Astrocyte (in vitro differentiated cells and primary cell): ENCODE data around the gene EVI2B. TPM values are rescaled to one million over a fixed set of nuclear protein-coding genes. Genes with fewer than 3 reads are reported as not detected.
A peak's percentile ranks its signal among the peaks of the same experiment; 100 is the strongest.

Source experiments
- DNase-seq: peaks from one replicate; pipeline ENCODE4 v3.0.0-alpha.2; 2010; ENCODE audit warnings: low read depth
- FAIRE-seq: peaks from 2 replicates; lab custom pipeline; 2011; peaks lifted over from hg19 to GRCh38; lab: Jason Lieb, UNC
- H2AFZ ChIP-seq: 2 replicates; pipeline ENCODE4 v1.6.0; 2012; ENCODE audit warnings: low read depth, low read length, inconsistent platforms
- H3K27ac ChIP-seq: 2 replicates; pipeline ENCODE4 v1.5.1; 2011; ENCODE audit warnings: low read depth, low read length, inconsistent platforms
- H3K27me3 ChIP-seq: 2 replicates; pipeline ENCODE4 v1.6.0; 2011; ENCODE audit warnings: low read length, inconsistent platforms; ENCODE audit not compliant: insufficient read depth
- H3K36me3 ChIP-seq: 2 replicates; pipeline ENCODE4 v1.5.1; 2011; ENCODE audit warnings: low read length, inconsistent platforms; ENCODE audit not compliant: insufficient read depth
- H3K4me1 ChIP-seq: 2 replicates; pipeline ENCODE4 v1.5.1; 2011; ENCODE audit warnings: low read length, inconsistent platforms; ENCODE audit not compliant: insufficient read depth
- H3K4me2 ChIP-seq: 2 replicates; pipeline ENCODE4 v1.6.0; 2012; ENCODE audit warnings: low read length, inconsistent platforms
- H3K4me3 ChIP-seq: 2 replicates; pipeline ENCODE4 v1.5.1; 2011; ENCODE audit warnings: low read depth, mild to moderate bottlenecking, low read length, inconsistent platforms; ENCODE audit not compliant: insufficient read depth
- H3K79me2 ChIP-seq: 2 replicates; pipeline ENCODE4 v1.6.0; 2012; ENCODE audit warnings: mild to moderate bottlenecking, low read length, inconsistent platforms; ENCODE audit not compliant: insufficient read depth
- H3K9ac ChIP-seq: 2 replicates; pipeline ENCODE4 v1.6.0; 2012; ENCODE audit warnings: mild to moderate bottlenecking, low read length, inconsistent platforms
- H3K9me3 ChIP-seq: 2 replicates; pipeline ENCODE4 v1.5.1; 2012; ENCODE audit warnings: low read depth, mild to moderate bottlenecking, low read length, inconsistent platforms; ENCODE audit not compliant: insufficient read depth
- H4K20me1 ChIP-seq: 2 replicates; pipeline ENCODE4 v1.6.0; 2012; ENCODE audit warnings: low read length, inconsistent platforms; ENCODE audit not compliant: insufficient read depth
- H3K27ac Mint-ChIP-seq: one replicate; pipeline ENCODE4 v1.8.0; 2021; ENCODE audit warnings: mild to moderate bottlenecking, mixed read lengths; ENCODE audit not compliant: unreplicated experiment
- H3K27me3 Mint-ChIP-seq: one replicate; pipeline ENCODE4 v1.8.0; 2021; ENCODE audit warnings: low read depth, mixed read lengths; ENCODE audit not compliant: unreplicated experiment
- H3K36me3 Mint-ChIP-seq: one replicate; pipeline ENCODE4 v1.8.0; 2021; ENCODE audit warnings: low read depth, mixed read lengths; ENCODE audit not compliant: unreplicated experiment
- H3K4me1 Mint-ChIP-seq: one replicate; pipeline ENCODE4 v1.8.0; 2021; ENCODE audit warnings: low read depth, mixed read lengths; ENCODE audit not compliant: unreplicated experiment
- H3K4me3 Mint-ChIP-seq: one replicate; pipeline ENCODE4 v1.8.0; 2021; ENCODE audit warnings: mild to moderate bottlenecking, moderate library complexity, mixed read lengths; ENCODE audit not compliant: unreplicated experiment
- H3K9me3 Mint-ChIP-seq: one replicate; pipeline ENCODE4 v1.8.0; 2021; ENCODE audit warnings: mild to moderate bottlenecking, mixed read lengths; ENCODE audit not compliant: unreplicated experiment
- EZH2 ChIP-seq: IDR thresholded peaks from 2 replicates; pipeline ENCODE4 v1.6.1; 2012; ENCODE audit warnings: mild to moderate bottlenecking, low read length, inconsistent platforms; ENCODE audit not compliant: insufficient read depth
- total RNA-seq: library from RNA; stranded (reverse); gene quantifications from 2 replicates; pipeline ENCODE4 v1.2.1, GENCODE V29; 2021
- TF ChIP-seq, protein P1 (sequence below): IDR thresholded peaks from 2 replicates; pipeline ENCODE4 v1.5.1; 2011; ENCODE audit warnings: low read depth, mild to moderate bottlenecking, inconsistent platforms, low read length, moderate library complexity; ENCODE audit not compliant: insufficient read depth

Gene EVI2B
- total RNA-seq, 1 donor from 2014 or later = 0.11 TPM

DNA sequence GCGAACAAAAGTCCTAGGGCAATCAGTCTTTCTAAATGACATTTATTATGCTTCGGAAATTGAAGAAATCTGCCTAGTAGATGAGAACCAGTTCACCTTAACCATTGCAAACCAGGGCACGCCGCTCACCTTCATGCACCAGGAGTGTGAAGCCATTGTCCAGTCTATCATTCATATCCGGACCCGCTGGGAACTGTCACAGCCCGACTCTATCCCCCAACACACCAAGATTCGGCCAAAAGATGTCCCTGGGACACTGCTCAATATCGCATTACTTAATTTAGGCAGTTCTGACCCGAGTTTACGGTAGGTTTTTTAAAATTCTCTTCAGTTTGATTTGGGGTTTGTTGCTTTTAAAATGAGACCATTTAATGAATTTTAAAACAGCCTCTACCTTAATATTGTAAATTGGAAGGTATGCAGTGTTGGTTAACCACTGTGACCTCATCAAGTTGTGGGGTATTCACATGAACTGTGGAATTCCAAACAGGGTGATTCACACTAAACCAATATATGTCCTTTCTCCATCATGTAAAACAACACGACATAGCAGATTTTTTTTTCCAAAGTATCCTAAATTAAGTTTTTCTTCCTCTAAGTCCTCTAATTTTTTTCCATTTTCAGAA is 13.8 kb upstream of the EVI2B start:
- H4K20me1 ChIP-seq = peaks cover 8% of the 10 kb centered on the region
- no peak overlapping the region for H3K4me3 ChIP-seq
- Mint-ChIP-seq H3K4me1 (peaks cover 34% of the 10 kb centered on the region), H3K27ac (peak overlapping the region; percentile 94), H3K4me3 (peak overlapping the region; percentile 35), H3K9me3 (no peaks in the 10 kb centered on the region), H3K36me3 (peaks cover 10% of the 10 kb centered on the region), H3K27me3 (no peaks in the 10 kb centered on the region)
- H3K4me2 ChIP-seq = peak overlapping the region; percentile 77
- DNase-seq (peak; percentile 95), FAIRE-seq (no peak)
- no peak overlapping the region for H2AFZ ChIP-seq
- H3K79me2 ChIP-seq = no peaks in the 10 kb centered on the region
- H3K9me3 ChIP-seq = no peaks in the 10 kb centered on the region
- H3K4me1 ChIP-seq = peaks cover 15% of the 10 kb centered on the region
- peak overlapping the region; percentile 47 for H3K9ac ChIP-seq
- peaks cover 3% of the 10 kb centered on the region for H3K36me3 ChIP-seq
- H3K27ac ChIP-seq = peak overlapping the region; percentile 76
- H3K27me3 ChIP-seq = no peaks in the 10 kb centered on the region
- TF ChIP-seq, protein P1, sequence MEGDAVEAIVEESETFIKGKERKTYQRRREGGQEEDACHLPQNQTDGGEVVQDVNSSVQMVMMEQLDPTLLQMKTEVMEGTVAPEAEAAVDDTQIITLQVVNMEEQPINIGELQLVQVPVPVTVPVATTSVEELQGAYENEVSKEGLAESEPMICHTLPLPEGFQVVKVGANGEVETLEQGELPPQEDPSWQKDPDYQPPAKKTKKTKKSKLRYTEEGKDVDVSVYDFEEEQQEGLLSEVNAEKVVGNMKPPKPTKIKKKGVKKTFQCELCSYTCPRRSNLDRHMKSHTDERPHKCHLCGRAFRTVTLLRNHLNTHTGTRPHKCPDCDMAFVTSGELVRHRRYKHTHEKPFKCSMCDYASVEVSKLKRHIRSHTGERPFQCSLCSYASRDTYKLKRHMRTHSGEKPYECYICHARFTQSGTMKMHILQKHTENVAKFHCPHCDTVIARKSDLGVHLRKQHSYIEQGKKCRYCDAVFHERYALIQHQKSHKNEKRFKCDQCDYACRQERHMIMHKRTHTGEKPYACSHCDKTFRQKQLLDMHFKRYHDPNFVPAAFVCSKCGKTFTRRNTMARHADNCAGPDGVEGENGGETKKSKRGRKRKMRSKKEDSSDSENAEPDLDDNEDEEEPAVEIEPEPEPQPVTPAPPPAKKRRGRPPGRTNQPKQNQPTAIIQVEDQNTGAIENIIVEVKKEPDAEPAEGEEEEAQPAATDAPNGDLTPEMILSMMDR = no peak
- no peak for TF ChIP-seq EZH2

DNA sequence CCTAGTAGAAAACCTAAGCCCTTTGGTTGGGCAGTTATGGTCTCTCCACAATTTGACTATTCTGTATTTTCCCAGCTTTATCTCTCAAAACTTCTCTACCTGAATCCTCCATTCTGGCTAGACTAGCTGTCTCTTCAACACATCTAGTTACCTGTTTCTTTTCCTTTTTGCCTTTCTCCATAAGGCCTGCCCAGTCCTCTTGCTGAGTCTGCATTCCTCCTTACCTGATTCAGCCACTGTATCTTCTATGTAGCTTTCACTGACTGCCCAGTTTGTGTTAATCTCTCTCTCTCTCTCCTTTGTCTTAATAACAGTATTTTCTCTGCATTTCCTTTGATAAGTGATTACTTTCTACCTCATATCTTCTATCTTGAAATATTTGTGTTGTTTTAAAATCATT is 9.7 kb upstream of the EVI2B start:
- Histone ChIP-seq H3K4me2 (no peak overlapping the region), H3K4me3 (no peak overlapping the region), H3K36me3 (peaks cover 3% of the 10 kb centered on the region), H3K27me3 (no peaks in the 10 kb centered on the region), H4K20me1 (peaks cover 8% of the 10 kb centered on the region), H3K27ac (no peak overlapping the region), H3K9me3 (no peaks in the 10 kb centered on the region), H2AFZ (no peak overlapping the region), H3K79me2 (peaks cover 3% of the 10 kb centered on the region), H3K9ac (no peak overlapping the region), H3K4me1 (peaks cover 22% of the 10 kb centered on the region)
- no peak for FAIRE-seq
- Mint-ChIP-seq H3K27me3 (no peaks in the 10 kb centered on the region), H3K4me1 (peaks cover 37% of the 10 kb centered on the region), H3K4me3 (no peak overlapping the region), H3K36me3 (peaks cover 10% of the 10 kb centered on the region), H3K9me3 (no peaks in the 10 kb centered on the region), H3K27ac (no peak overlapping the region)
- no peak for TF ChIP-seq EZH2
- TF ChIP-seq, protein P1 = no peak
- DNase-seq = no peak

DNA sequence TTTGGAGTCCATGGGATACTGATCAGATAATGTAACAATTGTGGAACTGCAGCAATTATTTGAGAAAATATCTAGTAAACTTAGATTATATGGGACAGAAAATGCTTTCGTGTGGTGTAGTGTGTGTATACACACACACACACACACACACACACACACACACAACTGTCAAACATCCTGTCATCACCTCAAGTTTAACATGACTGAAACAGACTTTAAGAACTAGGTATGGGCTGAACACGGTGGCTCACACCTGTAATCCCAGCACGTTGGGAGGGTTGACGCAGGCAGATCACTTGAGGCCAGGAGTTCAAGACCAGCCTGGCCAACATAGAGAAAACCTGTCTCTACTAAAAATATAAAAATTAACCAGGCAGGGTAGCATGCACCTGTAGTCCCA is 8.1 kb upstream of the EVI2B start:
- peak overlapping the region; percentile 75 for H3K4me2 ChIP-seq
- H3K4me1 ChIP-seq = peaks cover 16% of the 10 kb centered on the region
- H3K27ac Mint-ChIP-seq = no peak overlapping the region
- no peak overlapping the region for H3K9ac ChIP-seq
- no peaks in the 10 kb centered on the region for H3K9me3 Mint-ChIP-seq
- DNase-seq (no peak), FAIRE-seq (no peak)
- TF ChIP-seq, protein P1 = no peak
- TF ChIP-seq EZH2 = no peak
- no peak overlapping the region for H3K4me3 ChIP-seq
- no peaks in the 10 kb centered on the region for H3K27me3 Mint-ChIP-seq
- H3K27ac ChIP-seq = peak overlapping the region; percentile 16
- peaks cover 10% of the 10 kb centered on the region for H3K36me3 Mint-ChIP-seq
- peaks cover 3% of the 10 kb centered on the region for H3K36me3 ChIP-seq
- peaks cover 30% of the 10 kb centered on the region for H3K4me1 Mint-ChIP-seq
- no peaks in the 10 kb centered on the region for H3K27me3 ChIP-seq
- H3K9me3 ChIP-seq = no peaks in the 10 kb centered on the region
- peaks cover 5% of the 10 kb centered on the region for H4K20me1 ChIP-seq
- H3K79me2 ChIP-seq = peaks cover 3% of the 10 kb centered on the region
- H3K4me3 Mint-ChIP-seq = no peak overlapping the region
- H2AFZ ChIP-seq = no peak overlapping the region
